Cardiac fibroblast (primary cell): ENCODE results near the gene PSMB2.

ENCODE experiments used
- DNase-seq, 2 donors: peaks; one replicate each; pipeline versions ENCODE4 v3.0.0 to v3.0.0-alpha.2; 2010; ENCODE audit warnings: low read depth in 2 of 2
- H3K4me3 ChIP-seq, 2 donors: replicated peaks in 1 of 2; 1 replicate in 1 of 2; 2 replicates in 1 of 2; pipeline ENCODE4 v1.5.1; 2011; ENCODE audit warnings: low read depth in 2 of 2, low read length in 2 of 2, mild to moderate bottlenecking in 2 of 2, moderate library complexity in 1 of 2
- CTCF ChIP-seq: IDR thresholded peaks from one replicate; pipeline ENCODE4 v1.5.1; 2011; ENCODE audit warnings: low read depth, mild to moderate bottlenecking, low read length, inconsistent platforms

The PSMB2 gene

GRCh38 chr1:35674111-35674510 is 32.8 kb upstream of the PSMB2 start:
- DNase-seq: no peak
- H3K4me3 ChIP-seq: no peak overlapping the region
- no peak for TF ChIP-seq CTCF

GRCh38 chr1:35672116-35672515 is 30.8 kb upstream of the PSMB2 start:
- TF ChIP-seq CTCF: no peak
- H3K4me3 ChIP-seq: no peak overlapping the region
- no peak for DNase-seq

GRCh38 chr1:35668506-35668905 is 27.2 kb upstream of the PSMB2 start:
- DNase-seq: no peak
- TF ChIP-seq CTCF: no peak
- H3K4me3 ChIP-seq: no peak overlapping the region

- no peak overlapping the region for H3K4me3 ChIP-seq
- no peak for TF ChIP-seq CTCF
- no peak for DNase-seq
Measured at GRCh38 chr1:35666916-35667315, 25.6 kb upstream of the PSMB2 start.

- H3K4me3 ChIP-seq: no peak overlapping the region
- DNase-seq: no peak
- TF ChIP-seq CTCF: no peak
Measured at GRCh38 chr1:35666216-35666615, 24.9 kb upstream of the PSMB2 start.

- no peak for TF ChIP-seq CTCF
- DNase-seq: no peak
- no peak overlapping the region for H3K4me3 ChIP-seq
Measured at GRCh38 chr1:35663434-35663833, 22.1 kb upstream of the PSMB2 start.

- no peak for TF ChIP-seq CTCF
- DNase-seq: no peak
- H3K4me3 ChIP-seq: no peak overlapping the region
Measured at GRCh38 chr1:35661474-35661795, 20.1 kb upstream of the PSMB2 start.
